K562 (cell line): ENCODE measurements around the gene CLPSL2. TPM values are rescaled to one million over a fixed set of nuclear protein-coding genes. Genes with fewer than 3 reads are reported as not detected.

Experiments
- AFF1 ChIP-seq, 2 experiments: fragments of 450-650 bp; IDR thresholded peaks; 2 replicates each; pipeline ENCODE4 v1.6.1; 2018; ENCODE audit warnings: mild to moderate bottlenecking in 2 of 2, low read depth in 1 of 2; ENCODE audit not compliant: partially characterized antibody in 2 of 2
- ATF6 ChIP-seq: sonication (generic); formaldehyde crosslinking; IDR thresholded peaks from 2 replicates; pipeline ENCODE4 v1.4.0; 2020; ENCODE audit warnings: mild to moderate bottlenecking, missing genetic modification reagents
- CBFB ChIP-seq: sonication (generic); formaldehyde crosslinking; IDR thresholded peaks from 2 replicates; pipeline ENCODE4 v1.4.0; 2020; ENCODE audit warnings: mild to moderate bottlenecking, missing genetic modification reagents
- E2F4 ChIP-seq: sonication (generic); formaldehyde crosslinking; IDR thresholded peaks from 2 replicates; pipeline ENCODE4 v1.8.0; 2022; ENCODE audit warnings: mild to moderate bottlenecking, low read depth, missing genetic modification reagents
- EHMT2 ChIP-seq: fragments of 450-650 bp; IDR thresholded peaks from 2 replicates; pipeline ENCODE4 v1.6.1; 2018; ENCODE audit warnings: antibody characterized with exemption
- HNRNPLL ChIP-seq: fragments of 200-400 bp; formaldehyde crosslinking; IDR thresholded peaks from 2 replicates; pipeline ENCODE4 v1.6.1; 2017; ENCODE audit warnings: low read length, low read depth, mild to moderate bottlenecking; ENCODE audit not compliant: poor library complexity, severe bottlenecking
- IRF2 ChIP-seq: sonication (generic); formaldehyde crosslinking; IDR thresholded peaks from 2 replicates; pipeline ENCODE4 v1.8.1; 2022; ENCODE audit warnings: mild to moderate bottlenecking, missing genetic modification reagents
- NCOA1 ChIP-seq: fragments of 450-650 bp; IDR thresholded peaks from 2 replicates; pipeline ENCODE4 v1.6.1; 2016; ENCODE audit warnings: low read depth
- RFX7 ChIP-seq: fragments of 250-450 bp; sonication (Bioruptor Pico); IDR thresholded peaks from 2 replicates; pipeline ENCODE4 v1.5.1; 2021; ENCODE audit warnings: mild to moderate bottlenecking
- SRF ChIP-seq, 2 experiments: fragments of 250-450, 450-650 bp in 1 of 2; sonication (Bioruptor Pico) in 1 of 2; sonication (generic) in 1 of 2; formaldehyde crosslinking; IDR thresholded peaks; 2 replicates each; pipeline versions ENCODE4 v1.5.0 to v1.5.1; 2020 to 2022; ENCODE audit warnings: mild to moderate bottlenecking in 1 of 2, missing genetic modification reagents in 1 of 2
- STAT6 ChIP-seq: sonication (generic); formaldehyde crosslinking; IDR thresholded peaks from 2 replicates; pipeline ENCODE4 v1.8.1; 2023; ENCODE audit warnings: mild to moderate bottlenecking, missing genetic modification reagents
- ZBTB17 ChIP-seq: fragments of 450-650 bp; formaldehyde crosslinking; IDR thresholded peaks from 2 replicates; pipeline ENCODE4 v1.4.0; 2020; ENCODE audit warnings: mild to moderate bottlenecking
- ZBTB33 ChIP-seq: sonication (generic); formaldehyde crosslinking; IDR thresholded peaks from 2 replicates; pipeline ENCODE4 v1.8.1; 2023; ENCODE audit warnings: mild to moderate bottlenecking, missing genetic modification reagents
- ZNF431 ChIP-seq: sonication (generic); formaldehyde crosslinking; IDR thresholded peaks from 2 replicates; pipeline ENCODE4 v1.8.0; 2022; ENCODE audit warnings: mild to moderate bottlenecking, missing genetic modification reagents
- polyA plus RNA-seq, 8 experiments: library from polyadenylated mRNA; depleted of rRNA in 4 of 8; stranded (reverse) in 5 of 8; unstranded in 3 of 8; fragments of >200 nt; fragmentation: Nextera tagmentation in 2 of 8; fragmentation: Illumina TruSeq in 1 of 8; extraction: Ambion mirVana in 2 of 8; extraction: Trizol in 1 of 8; gene quantifications; 2 replicates each; pipeline versions ENCODE4 v1.2.1 to v1.2.3, GENCODE V29; 2011 to 2014; ENCODE audit warnings: inconsistent platforms in 1 of 8, missing spikeins in 1 of 8
- total RNA-seq, 7 experiments: library from RNA; depleted of rRNA in 6 of 7; stranded (reverse); fragments of >200 nt in 6 of 7; fragmentation: Illumina TruSeq in 2 of 7; extraction: Trizol in 2 of 7; gene quantifications; 2 replicates each; pipeline versions ENCODE4 v1.2.1 to v1.2.3, GENCODE V29; 2011 to 2021; ENCODE audit warnings: low replicate concordance in 1 of 7

The CLPSL2 gene
- total and polyA plus RNA-seq, 9 of the 15 experiments (the other 6 are each of a cell fraction or from before 2014, with no cell fraction given), result not detected

- TF ChIP-seq AFF1 (IDR thresholded peaks at IDR 0.05; ENCODE audit: low read depth in 1 of 2, partially characterized antibody in 2 of 2) (peak in 1 of 2 experiments; percentile 90), HNRNPLL (no peak), ZBTB33 (CRISPR knock-in tag) (peak; percentile 69; the same call in 1 of the 2 replicates), NCOA1 (peak; percentile 89), SRF (CRISPR knock-in tag; IDR thresholded peaks at IDR 0.05) (peak in 1 of 2 experiments; percentile 85; a peak in 2 of 4 replicates), IRF2 (0 out of 2 replicates have a peak, but pooled peaks have one; percentile 64), RFX7 (no peak), ATF6 (CRISPR knock-in tag) (peak; percentile 98), STAT6 (CRISPR knock-in tag) (no peak), ZBTB17 (CRISPR knock-in tag) (0 out of 2 replicates have a peak, but pooled peaks have one; percentile 66), EHMT2 (peak; percentile 99), E2F4 (peak; percentile 79; the same call in 1 of the 2 replicates), CBFB (peak; percentile 24; the same call in 1 of the 2 replicates), ZNF431 (CRISPR knock-in tag) (peak; percentile 66; the same call in 1 of the 2 replicates)
Measured at GRCh38 chr6:35804996-35805736, 28.8 kb downstream of the CLPSL2 start, which contains the start of gene LHFPL5 (continued).
